Trophoblast cell (in vitro differentiated cells and primary cell): ENCODE measurements around the gene C19orf25.

ENCODE experiments used
- DNase-seq, 2 donors: peaks; one replicate each; pipeline ENCODE4 v3.0.0-alpha.2; 2016
- H2AFZ ChIP-seq: 2 replicates; pipeline ENCODE4 v1.6.1; 2013; ENCODE audit warnings: low read length, moderate library complexity, mild to moderate bottlenecking; ENCODE audit not compliant: insufficient read depth, poor library complexity
- H2AK5ac ChIP-seq: 2 replicates; pipeline ENCODE4 v1.6.1; 2013; ENCODE audit warnings: mild to moderate bottlenecking, low read length
- H2BK120ac ChIP-seq: 2 replicates; pipeline ENCODE4 v1.6.1; 2013; ENCODE audit warnings: low read length, mild to moderate bottlenecking, moderate library complexity; ENCODE audit not compliant: insufficient read depth, poor library complexity
- H2BK12ac ChIP-seq: 2 replicates; pipeline ENCODE4 v1.6.1; 2013; ENCODE audit warnings: mild to moderate bottlenecking, low read length, moderate library complexity
- H2BK5ac ChIP-seq: 2 replicates; pipeline ENCODE4 v1.6.1; 2013; ENCODE audit warnings: low read length, low read depth, moderate library complexity, mild to moderate bottlenecking; ENCODE audit not compliant: poor library complexity
- H3K14ac ChIP-seq: 2 replicates; pipeline ENCODE4 v1.6.1; 2013; ENCODE audit warnings: mild to moderate bottlenecking, low read length
- H3K18ac ChIP-seq: 2 replicates; pipeline ENCODE4 v1.6.1; 2013; ENCODE audit warnings: mild to moderate bottlenecking, low read length
- H3K23ac ChIP-seq: 2 replicates; pipeline ENCODE4 v1.6.1; 2013; ENCODE audit warnings: low read length
- H3K27ac ChIP-seq: 2 replicates; pipeline ENCODE4 v1.5.1; 2013; ENCODE audit warnings: low read depth, mild to moderate bottlenecking, inconsistent platforms, low read length, moderate library complexity
- H3K27me3 ChIP-seq: 2 replicates; pipeline ENCODE4 v1.6.1; 2013; ENCODE audit warnings: inconsistent platforms, mild to moderate bottlenecking, low read length, moderate library complexity; ENCODE audit not compliant: insufficient read depth
- H3K36me3 ChIP-seq, 2 experiments: 1 replicate in 1 of 2; 2 replicates in 1 of 2; pipeline ENCODE4 v1.6.1; 2013; ENCODE audit warnings: low read length in 2 of 2, mild to moderate bottlenecking in 2 of 2, moderate library complexity in 1 of 2; ENCODE audit not compliant: insufficient read depth in 2 of 2, control insufficient read depth in 1 of 2
- H3K4ac ChIP-seq: 2 replicates; pipeline ENCODE4 v1.6.1; 2013; ENCODE audit warnings: low read depth, mild to moderate bottlenecking, low read length, moderate library complexity
- H3K4me1 ChIP-seq, 2 experiments: 1 replicate in 1 of 2; 2 replicates in 1 of 2; pipeline ENCODE4 v1.6.1; 2013; ENCODE audit warnings: low read length in 2 of 2, mild to moderate bottlenecking in 2 of 2, moderate library complexity in 1 of 2; ENCODE audit not compliant: insufficient read depth in 2 of 2, control insufficient read depth in 1 of 2
- H3K4me2 ChIP-seq: 2 replicates; pipeline ENCODE4 v1.6.1; 2013; ENCODE audit warnings: inconsistent platforms, mild to moderate bottlenecking, low read length, moderate library complexity
- H3K4me3 ChIP-seq: 2 replicates; pipeline ENCODE4 v1.5.1; 2013; ENCODE audit warnings: mild to moderate bottlenecking, low read depth, low read length, inconsistent platforms
- H3K79me1 ChIP-seq: one replicate; pipeline ENCODE4 v1.6.1; 2013; ENCODE audit warnings: low read length
- H3K79me2 ChIP-seq: 2 replicates; pipeline ENCODE4 v1.6.1; 2013; ENCODE audit warnings: low read length, mild to moderate bottlenecking; ENCODE audit not compliant: control insufficient read depth, insufficient read depth, poor library complexity
- H3K9ac ChIP-seq: 2 replicates; pipeline ENCODE4 v1.6.1; 2013; ENCODE audit warnings: mild to moderate bottlenecking, low read length
- H3K9me3 ChIP-seq: 2 replicates; pipeline ENCODE4 v1.6.1; 2013; ENCODE audit warnings: low read depth, mild to moderate bottlenecking, control low read depth, inconsistent platforms, low read length; ENCODE audit not compliant: insufficient read depth
- H4K12ac ChIP-seq: 2 replicates; pipeline ENCODE4 v1.6.1; 2013; ENCODE audit warnings: low read depth, mild to moderate bottlenecking, low read length, moderate library complexity
- H4K8ac ChIP-seq: 2 replicates; pipeline ENCODE4 v1.6.1; 2013; ENCODE audit warnings: low read depth, mild to moderate bottlenecking, low read length, moderate library complexity
- H4K91ac ChIP-seq: one replicate; pipeline ENCODE4 v1.6.1; 2013; ENCODE audit warnings: low read depth, mild to moderate bottlenecking, low read length, moderate library complexity
- WGBS: extraction: QIAGEN DNeasy Blood & Tissue Kit; methylation state at CpG from one replicate; pipeline ENCODE4 v1.1.7; 2013; ENCODE audit warnings: missing lambda C conversion rate; ENCODE audit not compliant: insufficient read length, insufficient coverage; ENCODE audit errors: extremely low coverage; 5-methylcytosine and 5-hydroxymethylcytosine counted together

The C19orf25 gene

GRCh38 chr19:1473085-1473851 is 5.7 kb downstream of the C19orf25 start:
- Histone ChIP-seq H3K27ac (no peak overlapping the region), H2BK5ac (no peak overlapping the region), H3K14ac (no peak overlapping the region), H3K4me1 (peaks cover 5 to 19% of the 10 kb centered on the region in 2 experiments), H3K9ac (no peak overlapping the region), H2BK120ac (no peak overlapping the region), H3K4me2 (no peak overlapping the region), H3K18ac (no peak overlapping the region), H3K4ac (no peak overlapping the region), H3K79me2 (no peaks in the 10 kb centered on the region), H3K27me3 (peaks cover 40% of the 10 kb centered on the region), H4K12ac (no peak overlapping the region), H2AFZ (no peak overlapping the region), H3K36me3 (peaks cover 11 to 23% of the 10 kb centered on the region in 2 experiments), H4K91ac (no peak overlapping the region), H4K8ac (no peak overlapping the region), H3K4me3 (no peak overlapping the region), H3K79me1 (no peaks in the 10 kb centered on the region), H2AK5ac (no peak overlapping the region), H3K23ac (no peak overlapping the region), H3K9me3 (peaks cover 12% of the 10 kb centered on the region), H2BK12ac (no peak overlapping the region)
- DNase-seq, result no peak
- no CpG with 5 or more reads among the region's 20 CpGs for WGBS

GRCh38 chr19:1472231-1473084 is 6.6 kb downstream of the C19orf25 start:
- Histone ChIP-seq H3K4me3 (no peak overlapping the region), H2BK5ac (no peak overlapping the region), H3K9me3 (peaks cover 15% of the 10 kb centered on the region), H2BK120ac (no peak overlapping the region), H4K91ac (no peak overlapping the region), H3K79me2 (no peaks in the 10 kb centered on the region), H3K23ac (no peak overlapping the region), H4K12ac (no peak overlapping the region), H2AFZ (no peak overlapping the region), H3K4me2 (no peak overlapping the region), H3K4ac (no peak overlapping the region), H3K27ac (no peak overlapping the region), H3K4me1 (peaks cover 5 to 18% of the 10 kb centered on the region in 2 experiments), H3K79me1 (no peaks in the 10 kb centered on the region), H3K18ac (no peak overlapping the region), H3K9ac (no peak overlapping the region), H3K14ac (no peak overlapping the region), H2BK12ac (no peak overlapping the region), H3K27me3 (peaks cover 48% of the 10 kb centered on the region), H4K8ac (no peak overlapping the region), H2AK5ac (no peak overlapping the region), H3K36me3 (peaks cover 11 to 23% of the 10 kb centered on the region in 2 experiments)
- DNase-seq, result no peak
- WGBS, result no CpG with 5 or more reads among the region's 44 CpGs

GRCh38 chr19:1471515-1472160 is 7.4 kb downstream of the C19orf25 start:
- no peak overlapping the region for H4K91ac ChIP-seq

GRCh38 chr19:1471010-1471514 is 8.0 kb downstream of the C19orf25 start:
- DNase-seq, result peak in 1 of 2 donors; percentile 56
- peaks cover 62% of the 10 kb centered on the region for H3K27me3 ChIP-seq
- WGBS, result no CpG with 5 or more reads among the region's 28 CpGs

More at GRCh38 chr19:1471515-1472160, 7.4 kb downstream of the C19orf25 start:
- no peak overlapping the region for H2BK5ac ChIP-seq
- no peak overlapping the region for H4K12ac ChIP-seq
- no peak overlapping the region for H3K9ac ChIP-seq
- peaks cover 11 to 19% of the 10 kb centered on the region in 2 experiments for H3K36me3 ChIP-seq
- no peak overlapping the region for H2AFZ ChIP-seq
- H3K27ac ChIP-seq, result no peak overlapping the region
- peaks cover 19% of the 10 kb centered on the region for H3K9me3 ChIP-seq
- DNase-seq, result no peak
- no peak overlapping the region for H4K8ac ChIP-seq
- H2BK120ac ChIP-seq, result no peak overlapping the region
- no peak overlapping the region for H3K4me2 ChIP-seq
- H2AK5ac ChIP-seq, result no peak overlapping the region
- no peak overlapping the region for H3K14ac ChIP-seq
- H3K27me3 ChIP-seq, result peaks cover 56% of the 10 kb centered on the region
- H3K4me1 ChIP-seq, result peaks cover 5 to 17% of the 10 kb centered on the region in 2 experiments
- no peak overlapping the region for H3K23ac ChIP-seq
- no CpG with 5 or more reads among the region's 24 CpGs for WGBS
- H3K79me1 ChIP-seq, result no peaks in the 10 kb centered on the region
- H3K18ac ChIP-seq, result no peak overlapping the region
- H3K4ac ChIP-seq, result no peak overlapping the region
- H3K79me2 ChIP-seq, result no peaks in the 10 kb centered on the region
- H3K4me3 ChIP-seq, result no peak overlapping the region
- no peak overlapping the region for H2BK12ac ChIP-seq

More at GRCh38 chr19:1471010-1471514, 8.0 kb downstream of the C19orf25 start:
- no peaks in the 10 kb centered on the region for H3K79me1 ChIP-seq
- H2AK5ac ChIP-seq, result no peak overlapping the region
- H3K14ac ChIP-seq, result no peak overlapping the region
- H3K4me2 ChIP-seq, result peak overlapping the region; percentile 50
- no peak overlapping the region for H2BK5ac ChIP-seq
- H3K23ac ChIP-seq, result no peak overlapping the region
- H4K12ac ChIP-seq, result no peak overlapping the region
- H2BK12ac ChIP-seq, result no peak overlapping the region
- H3K79me2 ChIP-seq, result no peaks in the 10 kb centered on the region
- H3K4me3 ChIP-seq, result no peak overlapping the region
- no peak overlapping the region for H3K27ac ChIP-seq
- H2BK120ac ChIP-seq, result no peak overlapping the region
- H4K91ac ChIP-seq, result no peak overlapping the region
- H3K18ac ChIP-seq, result no peak overlapping the region
- H4K8ac ChIP-seq, result no peak overlapping the region
- peaks cover 11 to 16% of the 10 kb centered on the region in 2 experiments for H3K36me3 ChIP-seq
- peaks cover 21% of the 10 kb centered on the region for H3K9me3 ChIP-seq
- no peak overlapping the region for H3K4ac ChIP-seq
- no peak overlapping the region for H3K9ac ChIP-seq
- H2AFZ ChIP-seq, result no peak overlapping the region
- peaks cover 5 to 17% of the 10 kb centered on the region in 2 experiments for H3K4me1 ChIP-seq
